GM18868 (cell line): Measurements from ENCODE around the gene ATG7.
"Not testable (repeated sequence)": the region's sequence is repeated elsewhere in the genome, so short reads cannot be mapped to it uniquely, and the experiment has no call there.

Experiments used
- ATAC-seq: cut with Tn5 transposase; IDR thresholded peaks from one replicate; pipeline ENCODE4 v1.9.1; 2021; ENCODE audit warnings: mild to moderate bottlenecking, moderate library complexity; ENCODE audit not compliant: unreplicated experiment

ATG7 gene

GRCh38 chr3:11563159-11563864, 291.1 kb downstream of the ATG7 start:
- no peak for ATAC-seq

GRCh38 chr3:11563865-11564185, 291.6 kb downstream of the ATG7 start:
- ATAC-seq, result no peak

- no peak for ATAC-seq
These were observed 292.4 kb downstream of the ATG7 start for GRCh38 chr3:11564577-11565001.

- no peak for ATAC-seq
These were observed 292.9 kb downstream of the ATG7 start for GRCh38 chr3:11565072-11565471.

GRCh38 chr3:11565492-11565891, 293.3 kb downstream of the ATG7 start:
- no peak for ATAC-seq

GRCh38 chr3:11565932-11566331, 293.7 kb downstream of the ATG7 start:
- no peak for ATAC-seq

- no peak for ATAC-seq
These were observed 294.3 kb downstream of the ATG7 start for GRCh38 chr3:11566478-11566877.

GRCh38 chr3:11566916-11567315, 294.7 kb downstream of the ATG7 start:
- ATAC-seq, result no peak

GRCh38 chr3:11567516-11568467, 295.6 kb downstream of the ATG7 start:
- ATAC-seq, result no peak

- ATAC-seq, result no peak
These were observed 296.4 kb downstream of the ATG7 start for GRCh38 chr3:11568503-11569155.

- ATAC-seq, result no peak
These were observed 297.1 kb downstream of the ATG7 start for GRCh38 chr3:11569156-11569741.

GRCh38 chr3:11570251-11570650, 298.1 kb downstream of the ATG7 start:
- ATAC-seq, result no peak

GRCh38 chr3:11570789-11571495, 298.7 kb downstream of the ATG7 start:
- ATAC-seq, result no peak

GRCh38 chr3:11572660-11573059, 300.5 kb downstream of the ATG7 start:
- not testable (repeated sequence) for ATAC-seq

- ATAC-seq, result no peak
These were observed 302.9 kb downstream of the ATG7 start for GRCh38 chr3:11574981-11575669.

- no peak for ATAC-seq
These were observed 303.5 kb downstream of the ATG7 start for GRCh38 chr3:11575677-11576076.

GRCh38 chr3:11576453-11576852, 304.3 kb downstream of the ATG7 start:
- ATAC-seq, result no peak

GRCh38 chr3:11578169-11578568, 306.0 kb downstream of the ATG7 start:
- ATAC-seq, result no peak

GRCh38 chr3:11580645-11581044, 308.4 kb downstream of the ATG7 start:
- no peak for ATAC-seq
